ENCODE results near the gene PLEKHM3.

DNA sequence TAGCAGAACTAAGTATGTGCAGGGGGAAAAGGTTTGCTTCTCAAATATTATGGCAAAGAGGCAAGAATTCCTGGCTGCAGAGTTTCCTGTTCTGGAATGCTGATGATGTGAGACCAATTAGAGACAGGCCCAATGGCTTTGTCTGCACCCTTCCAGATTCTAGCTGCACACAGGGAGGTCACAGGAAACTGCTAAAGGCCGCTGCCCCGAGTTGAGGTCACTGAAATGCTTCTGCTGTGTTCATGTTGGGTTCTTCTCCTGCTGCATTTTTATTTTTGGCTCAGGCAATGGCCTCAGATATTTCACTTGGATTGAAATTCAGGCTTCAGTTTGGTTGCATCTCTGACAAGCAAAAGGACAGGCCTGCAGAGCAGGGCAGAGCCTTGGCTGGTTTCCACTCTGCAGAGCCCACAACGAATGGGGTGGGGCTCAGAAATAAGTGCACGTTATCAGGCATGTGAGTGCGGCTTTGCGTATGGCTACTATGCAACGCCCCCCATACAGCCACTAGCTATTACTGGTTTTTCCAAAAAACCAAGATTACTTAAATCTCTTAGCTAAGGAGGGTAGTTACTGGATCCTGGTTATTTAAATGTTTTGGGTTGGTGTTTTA, 188.7 kb downstream of the PLEKHM3 start:
- no peak for TF ChIP-seq EZH2 (IDR thresholded peaks at IDR 0.05; ENCODE audit: low read depth, unreplicated experiment)
- TF ChIP-seq, protein P1, sequence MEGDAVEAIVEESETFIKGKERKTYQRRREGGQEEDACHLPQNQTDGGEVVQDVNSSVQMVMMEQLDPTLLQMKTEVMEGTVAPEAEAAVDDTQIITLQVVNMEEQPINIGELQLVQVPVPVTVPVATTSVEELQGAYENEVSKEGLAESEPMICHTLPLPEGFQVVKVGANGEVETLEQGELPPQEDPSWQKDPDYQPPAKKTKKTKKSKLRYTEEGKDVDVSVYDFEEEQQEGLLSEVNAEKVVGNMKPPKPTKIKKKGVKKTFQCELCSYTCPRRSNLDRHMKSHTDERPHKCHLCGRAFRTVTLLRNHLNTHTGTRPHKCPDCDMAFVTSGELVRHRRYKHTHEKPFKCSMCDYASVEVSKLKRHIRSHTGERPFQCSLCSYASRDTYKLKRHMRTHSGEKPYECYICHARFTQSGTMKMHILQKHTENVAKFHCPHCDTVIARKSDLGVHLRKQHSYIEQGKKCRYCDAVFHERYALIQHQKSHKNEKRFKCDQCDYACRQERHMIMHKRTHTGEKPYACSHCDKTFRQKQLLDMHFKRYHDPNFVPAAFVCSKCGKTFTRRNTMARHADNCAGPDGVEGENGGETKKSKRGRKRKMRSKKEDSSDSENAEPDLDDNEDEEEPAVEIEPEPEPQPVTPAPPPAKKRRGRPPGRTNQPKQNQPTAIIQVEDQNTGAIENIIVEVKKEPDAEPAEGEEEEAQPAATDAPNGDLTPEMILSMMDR (conservative IDR thresholded peaks at IDR 0.05; ENCODE audit: low read depth in 2 of 2), result no peak
- no peak for TF ChIP-seq CREB1 (CRISPR knock-in tag; IDR thresholded peaks at IDR 0.05; ENCODE audit: low read depth)
- no peak for TF ChIP-seq POLR2AphosphoS5 (IDR thresholded peaks at IDR 0.05; ENCODE audit: low read depth)
- no peak for TF ChIP-seq EZH2phosphoT487 (IDR thresholded peaks at IDR 0.05; ENCODE audit: unreplicated experiment)
- TF ChIP-seq JUNB (IDR thresholded peaks at IDR 0.05; ENCODE audit: unreplicated experiment), result no peak
- TF ChIP-seq, protein P2, sequence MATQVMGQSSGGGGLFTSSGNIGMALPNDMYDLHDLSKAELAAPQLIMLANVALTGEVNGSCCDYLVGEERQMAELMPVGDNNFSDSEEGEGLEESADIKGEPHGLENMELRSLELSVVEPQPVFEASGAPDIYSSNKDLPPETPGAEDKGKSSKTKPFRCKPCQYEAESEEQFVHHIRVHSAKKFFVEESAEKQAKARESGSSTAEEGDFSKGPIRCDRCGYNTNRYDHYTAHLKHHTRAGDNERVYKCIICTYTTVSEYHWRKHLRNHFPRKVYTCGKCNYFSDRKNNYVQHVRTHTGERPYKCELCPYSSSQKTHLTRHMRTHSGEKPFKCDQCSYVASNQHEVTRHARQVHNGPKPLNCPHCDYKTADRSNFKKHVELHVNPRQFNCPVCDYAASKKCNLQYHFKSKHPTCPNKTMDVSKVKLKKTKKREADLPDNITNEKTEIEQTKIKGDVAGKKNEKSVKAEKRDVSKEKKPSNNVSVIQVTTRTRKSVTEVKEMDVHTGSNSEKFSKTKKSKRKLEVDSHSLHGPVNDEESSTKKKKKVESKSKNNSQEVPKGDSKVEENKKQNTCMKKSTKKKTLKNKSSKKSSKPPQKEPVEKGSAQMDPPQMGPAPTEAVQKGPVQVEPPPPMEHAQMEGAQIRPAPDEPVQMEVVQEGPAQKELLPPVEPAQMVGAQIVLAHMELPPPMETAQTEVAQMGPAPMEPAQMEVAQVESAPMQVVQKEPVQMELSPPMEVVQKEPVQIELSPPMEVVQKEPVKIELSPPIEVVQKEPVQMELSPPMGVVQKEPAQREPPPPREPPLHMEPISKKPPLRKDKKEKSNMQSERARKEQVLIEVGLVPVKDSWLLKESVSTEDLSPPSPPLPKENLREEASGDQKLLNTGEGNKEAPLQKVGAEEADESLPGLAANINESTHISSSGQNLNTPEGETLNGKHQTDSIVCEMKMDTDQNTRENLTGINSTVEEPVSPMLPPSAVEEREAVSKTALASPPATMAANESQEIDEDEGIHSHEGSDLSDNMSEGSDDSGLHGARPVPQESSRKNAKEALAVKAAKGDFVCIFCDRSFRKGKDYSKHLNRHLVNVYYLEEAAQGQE (IDR thresholded peaks at IDR 0.05; ENCODE audit: unreplicated experiment), result no peak
- TF ChIP-seq ZNF114 (CRISPR knock-in tag; IDR thresholded peaks at IDR 0.05), result no peak
- TF ChIP-seq NANOG (IDR thresholded peaks at IDR 0.05; ENCODE audit: borderline replicate concordance), result no peak
- TF ChIP-seq, protein P3, sequence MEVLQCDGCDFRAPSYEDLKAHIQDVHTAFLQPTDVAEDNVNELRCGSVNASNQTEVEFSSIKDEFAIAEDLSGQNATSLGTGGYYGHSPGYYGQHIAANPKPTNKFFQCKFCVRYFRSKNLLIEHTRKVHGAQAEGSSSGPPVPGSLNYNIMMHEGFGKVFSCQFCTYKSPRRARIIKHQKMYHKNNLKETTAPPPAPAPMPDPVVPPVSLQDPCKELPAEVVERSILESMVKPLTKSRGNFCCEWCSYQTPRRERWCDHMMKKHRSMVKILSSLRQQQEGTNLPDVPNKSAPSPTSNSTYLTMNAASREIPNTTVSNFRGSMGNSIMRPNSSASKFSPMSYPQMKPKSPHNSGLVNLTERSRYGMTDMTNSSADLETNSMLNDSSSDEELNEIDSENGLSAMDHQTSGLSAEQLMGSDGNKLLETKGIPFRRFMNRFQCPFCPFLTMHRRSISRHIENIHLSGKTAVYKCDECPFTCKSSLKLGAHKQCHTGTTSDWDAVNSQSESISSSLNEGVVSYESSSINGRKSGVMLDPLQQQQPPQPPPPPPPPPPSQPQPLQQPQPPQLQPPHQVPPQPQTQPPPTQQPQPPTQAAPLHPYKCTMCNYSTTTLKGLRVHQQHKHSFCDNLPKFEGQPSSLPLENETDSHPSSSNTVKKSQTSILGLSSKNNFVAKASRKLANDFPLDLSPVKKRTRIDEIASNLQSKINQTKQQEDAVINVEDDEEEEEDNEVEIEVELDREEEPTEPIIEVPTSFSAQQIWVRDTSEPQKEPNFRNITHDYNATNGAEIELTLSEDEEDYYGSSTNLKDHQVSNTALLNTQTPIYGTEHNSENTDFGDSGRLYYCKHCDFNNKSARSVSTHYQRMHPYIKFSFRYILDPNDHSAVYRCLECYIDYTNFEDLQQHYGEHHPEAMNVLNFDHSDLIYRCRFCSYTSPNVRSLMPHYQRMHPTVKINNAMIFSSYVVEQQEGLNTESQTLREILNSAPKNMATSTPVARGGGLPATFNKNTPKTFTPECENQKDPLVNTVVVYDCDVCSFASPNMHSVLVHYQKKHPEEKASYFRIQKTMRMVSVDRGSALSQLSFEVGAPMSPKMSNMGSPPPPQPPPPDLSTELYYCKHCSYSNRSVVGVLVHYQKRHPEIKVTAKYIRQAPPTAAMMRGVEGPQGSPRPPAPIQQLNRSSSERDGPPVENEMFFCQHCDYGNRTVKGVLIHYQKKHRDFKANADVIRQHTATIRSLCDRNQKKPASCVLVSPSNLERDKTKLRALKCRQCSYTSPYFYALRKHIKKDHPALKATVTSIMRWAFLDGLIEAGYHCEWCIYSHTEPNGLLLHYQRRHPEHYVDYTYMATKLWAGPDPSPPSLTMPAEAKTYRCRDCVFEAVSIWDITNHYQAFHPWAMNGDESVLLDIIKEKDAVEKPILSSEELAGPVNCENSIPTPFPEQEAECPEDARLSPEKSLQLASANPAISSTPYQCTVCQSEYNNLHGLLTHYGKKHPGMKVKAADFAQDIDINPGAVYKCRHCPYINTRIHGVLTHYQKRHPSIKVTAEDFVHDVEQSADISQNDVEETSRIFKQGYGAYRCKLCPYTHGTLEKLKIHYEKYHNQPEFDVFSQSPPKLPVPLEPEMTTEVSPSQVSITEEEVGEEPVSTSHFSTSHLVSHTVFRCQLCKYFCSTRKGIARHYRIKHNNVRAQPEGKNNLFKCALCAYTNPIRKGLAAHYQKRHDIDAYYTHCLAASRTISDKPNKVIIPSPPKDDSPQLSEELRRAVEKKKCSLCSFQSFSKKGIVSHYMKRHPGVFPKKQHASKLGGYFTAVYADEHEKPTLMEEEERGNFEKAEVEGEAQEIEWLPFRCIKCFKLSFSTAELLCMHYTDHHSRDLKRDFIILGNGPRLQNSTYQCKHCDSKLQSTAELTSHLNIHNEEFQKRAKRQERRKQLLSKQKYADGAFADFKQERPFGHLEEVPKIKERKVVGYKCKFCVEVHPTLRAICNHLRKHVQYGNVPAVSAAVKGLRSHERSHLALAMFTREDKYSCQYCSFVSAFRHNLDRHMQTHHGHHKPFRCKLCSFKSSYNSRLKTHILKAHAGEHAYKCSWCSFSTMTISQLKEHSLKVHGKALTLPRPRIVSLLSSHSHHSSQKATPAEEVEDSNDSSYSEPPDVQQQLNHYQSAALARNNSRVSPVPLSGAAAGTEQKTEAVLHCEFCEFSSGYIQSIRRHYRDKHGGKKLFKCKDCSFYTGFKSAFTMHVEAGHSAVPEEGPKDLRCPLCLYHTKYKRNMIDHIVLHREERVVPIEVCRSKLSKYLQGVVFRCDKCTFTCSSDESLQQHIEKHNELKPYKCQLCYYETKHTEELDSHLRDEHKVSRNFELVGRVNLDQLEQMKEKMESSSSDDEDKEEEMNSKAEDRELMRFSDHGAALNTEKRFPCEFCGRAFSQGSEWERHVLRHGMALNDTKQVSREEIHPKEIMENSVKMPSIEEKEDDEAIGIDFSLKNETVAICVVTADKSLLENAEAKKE (CRISPR knock-in tag; IDR thresholded peaks at IDR 0.05), result no peak
- TF ChIP-seq STAT1 (IDR thresholded peaks at IDR 0.05; ENCODE audit: unreplicated experiment), result no peak
- TF ChIP-seq, protein P4, sequence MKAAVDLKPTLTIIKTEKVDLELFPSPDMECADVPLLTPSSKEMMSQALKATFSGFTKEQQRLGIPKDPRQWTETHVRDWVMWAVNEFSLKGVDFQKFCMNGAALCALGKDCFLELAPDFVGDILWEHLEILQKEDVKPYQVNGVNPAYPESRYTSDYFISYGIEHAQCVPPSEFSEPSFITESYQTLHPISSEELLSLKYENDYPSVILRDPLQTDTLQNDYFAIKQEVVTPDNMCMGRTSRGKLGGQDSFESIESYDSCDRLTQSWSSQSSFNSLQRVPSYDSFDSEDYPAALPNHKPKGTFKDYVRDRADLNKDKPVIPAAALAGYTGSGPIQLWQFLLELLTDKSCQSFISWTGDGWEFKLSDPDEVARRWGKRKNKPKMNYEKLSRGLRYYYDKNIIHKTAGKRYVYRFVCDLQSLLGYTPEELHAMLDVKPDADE (IDR thresholded peaks at IDR 0.05), result no peak
- no peak for TF ChIP-seq ZNF331 (CRISPR knock-in tag; IDR thresholded peaks at IDR 0.05; ENCODE audit: low read depth)

Data from GM23338 (cell line).